ENCODE results near the gene TOMM20.

- TF ChIP-seq POLR2A (IDR thresholded peaks at IDR 0.05; ENCODE audit: control extremely low read depth in 1 of 2, low read depth in 2 of 2, low read length in 2 of 2) = no peak
- TF ChIP-seq EP300 (IDR thresholded peaks at IDR 0.05; ENCODE audit: borderline replicate concordance in 1 of 2, low read depth in 2 of 2, low read length in 2 of 2) = no peak
- no peak for TF ChIP-seq POLR2AphosphoS5 (IDR thresholded peaks at IDR 0.05; ENCODE audit: low read depth, low read length)
- no peak for TF ChIP-seq EZH2 (IDR thresholded peaks at IDR 0.05; ENCODE audit: low read depth, low read length, severe bottlenecking)
- TF ChIP-seq CTCF (IDR thresholded peaks at IDR 0.05; ENCODE audit: control extremely low read depth in 1 of 3, insufficient read depth in 1 of 3, low read depth in 1 of 3, low read length in 3 of 3) = no peak
- TF ChIP-seq EGR1 (IDR thresholded peaks at IDR 0.05; ENCODE audit: borderline replicate concordance, low read depth, low read length) = no peak
- no peak for TF ChIP-seq RXRA (IDR thresholded peaks at IDR 0.05; ENCODE audit: insufficient read depth, low read depth, low read length)
Measured at GRCh38 chr1:235067396-235068157, 61.1 kb downstream of the TOMM20 start.

Measured in H1 (cell line).